Natural killer cell treated with Interleukin-12 subunit alpha and Interleukin-12 subunit beta and Interleukin-15 and Interleukin-18, amount 100 ng/mL, for 72 hours (primary cell): ENCODE data around the gene CPNE4. TPM values are rescaled to one million over a fixed set of nuclear protein-coding genes. Genes with fewer than 3 reads are reported as not detected.

Experiments
- ATAC-seq, 2 donors: fragments of 150-1000 bp; cut with Tn5 transposase in 1 of 2; sonication (Bioruptor Pico), chemical (Tn5 transposase) in 1 of 2; 2 replicates each; pipeline ENCODE4 v1.10.0; 2021
- DNase-seq: peaks from one replicate; pipeline ENCODE4 v3.0.0; 2022; ENCODE audit warnings: low spot score
- H3K27ac Mint-ChIP-seq, 2 donors: 1 replicate in 1 of 2; 2 replicates in 1 of 2; pipeline ENCODE4 v1.8.0; 2022; ENCODE audit warnings: mixed read lengths in 2 of 2, mild to moderate bottlenecking in 1 of 2, moderate library complexity in 1 of 2
- H3K27me3 Mint-ChIP-seq, 2 donors: 1 replicate in 1 of 2; 2 replicates in 1 of 2; pipeline ENCODE4 v1.8.0; 2022; ENCODE audit warnings: mixed read lengths in 2 of 2
- H3K36me3 Mint-ChIP-seq: one replicate; pipeline ENCODE4 v1.8.0; 2022; ENCODE audit warnings: mixed read lengths
- H3K4me1 Mint-ChIP-seq, 2 donors: 1 replicate in 1 of 2; 2 replicates in 1 of 2; pipeline ENCODE4 v1.8.0; 2022; ENCODE audit warnings: low read depth in 2 of 2, mixed read lengths in 2 of 2, mild to moderate bottlenecking in 1 of 2
- H3K4me3 Mint-ChIP-seq: one replicate; pipeline ENCODE4 v1.8.0; 2022; ENCODE audit warnings: mixed read lengths
- H3K9me3 Mint-ChIP-seq: 2 replicates; pipeline ENCODE4 v1.8.0; 2022; ENCODE audit warnings: mixed read lengths
- total RNA-seq, 2 donors: library from RNA; stranded (reverse); gene quantifications; one replicate each; pipeline ENCODE4 v1.2.3, GENCODE V29; 2022

Gene CPNE4
- total RNA-seq, 2 donors from 2014 or later: not detected

- H3K4me3 Mint-ChIP-seq: no peak overlapping the region
- DNase-seq: no peak
- no peak overlapping the region for H3K27ac Mint-ChIP-seq
- H3K4me1 Mint-ChIP-seq: no peaks in the 10 kb centered on the region
- peaks cover 9% of the 10 kb centered on the region for H3K9me3 Mint-ChIP-seq
- H3K36me3 Mint-ChIP-seq: no peaks in the 10 kb centered on the region
- ATAC-seq: no peak
- H3K27me3 Mint-ChIP-seq: peaks cover 2 to 33% of the 10 kb centered on the region in 2 donors
Observed at GRCh38 chr3:131658115-131658514, 376.7 kb downstream of the CPNE4 start.

- Mint-ChIP-seq H3K4me1 (no peaks in the 10 kb centered on the region), H3K27ac (no peak overlapping the region), H3K4me3 (no peak overlapping the region), H3K9me3 (peaks cover 1% of the 10 kb centered on the region), H3K36me3 (no peaks in the 10 kb centered on the region), H3K27me3 (peaks cover 0 to 17% of the 10 kb centered on the region in 2 donors)
- DNase-seq (no peak), ATAC-seq (no peak)
Observed at GRCh38 chr3:131655070-131655690, 379.6 kb downstream of the CPNE4 start.

GRCh38 chr3:131645638-131646037 is 389.2 kb downstream of the CPNE4 start:
- ATAC-seq (no peak), DNase-seq (no peak)
- H3K4me3 Mint-ChIP-seq: no peak overlapping the region
- H3K27ac Mint-ChIP-seq: no peak overlapping the region
- no peaks in the 10 kb centered on the region for H3K27me3 Mint-ChIP-seq
- no peaks in the 10 kb centered on the region for H3K36me3 Mint-ChIP-seq
- H3K4me1 Mint-ChIP-seq: no peaks in the 10 kb centered on the region
- peaks cover 3% of the 10 kb centered on the region for H3K9me3 Mint-ChIP-seq

GRCh38 chr3:131636266-131636775 is 398.5 kb downstream of the CPNE4 start:
- H3K4me3 Mint-ChIP-seq: no peak overlapping the region
- no peak for ATAC-seq
- DNase-seq: no peak
- peaks cover 6% of the 10 kb centered on the region for H3K9me3 Mint-ChIP-seq
- H3K36me3 Mint-ChIP-seq: no peaks in the 10 kb centered on the region
- no peaks in the 10 kb centered on the region for H3K4me1 Mint-ChIP-seq
- H3K27me3 Mint-ChIP-seq: peaks cover 9 to 29% of the 10 kb centered on the region in 2 donors
- H3K27ac Mint-ChIP-seq: no peak overlapping the region

GRCh38 chr3:131630807-131631206 is 404.0 kb downstream of the CPNE4 start:
- no peaks in the 10 kb centered on the region for H3K36me3 Mint-ChIP-seq
- H3K9me3 Mint-ChIP-seq: no peaks in the 10 kb centered on the region
- H3K27me3 Mint-ChIP-seq: peaks cover 9 to 21% of the 10 kb centered on the region in 2 donors
- H3K4me1 Mint-ChIP-seq: no peaks in the 10 kb centered on the region
- no peak overlapping the region for H3K27ac Mint-ChIP-seq
- ATAC-seq: no peak
- H3K4me3 Mint-ChIP-seq: no peak overlapping the region
- no peak for DNase-seq

GRCh38 chr3:131630097-131630496 is 404.7 kb downstream of the CPNE4 start:
- Mint-ChIP-seq H3K9me3 (no peaks in the 10 kb centered on the region), H3K4me1 (no peaks in the 10 kb centered on the region), H3K4me3 (no peak overlapping the region), H3K36me3 (no peaks in the 10 kb centered on the region), H3K27ac (peak overlapping the region in 1 of 2 donors; percentile 7), H3K27me3 (peaks cover 9 to 21% of the 10 kb centered on the region in 2 donors)
- ATAC-seq: peak in 1 of 2 donors; percentile 61
- no peak for DNase-seq

- ATAC-seq (no peak), DNase-seq (no peak)
- Mint-ChIP-seq H3K9me3 (no peaks in the 10 kb centered on the region), H3K27ac (no peak overlapping the region), H3K4me3 (no peak overlapping the region), H3K4me1 (no peaks in the 10 kb centered on the region), H3K36me3 (no peaks in the 10 kb centered on the region), H3K27me3 (peaks cover 9 to 14% of the 10 kb centered on the region in 2 donors)
Observed at GRCh38 chr3:131623431-131623830, 411.4 kb downstream of the CPNE4 start.

GRCh38 chr3:131622726-131623125 is 412.1 kb downstream of the CPNE4 start:
- DNase-seq (no peak), ATAC-seq (no peak)
- no peak overlapping the region for H3K4me3 Mint-ChIP-seq
- no peak overlapping the region for H3K27ac Mint-ChIP-seq
- H3K36me3 Mint-ChIP-seq: no peaks in the 10 kb centered on the region
- H3K27me3 Mint-ChIP-seq: peaks cover 12 to 18% of the 10 kb centered on the region in 2 donors
- no peaks in the 10 kb centered on the region for H3K9me3 Mint-ChIP-seq
- no peaks in the 10 kb centered on the region for H3K4me1 Mint-ChIP-seq

GRCh38 chr3:131620977-131621376 is 413.8 kb downstream of the CPNE4 start:
- Mint-ChIP-seq H3K9me3 (no peaks in the 10 kb centered on the region), H3K27ac (no peak overlapping the region), H3K4me1 (no peaks in the 10 kb centered on the region), H3K4me3 (no peak overlapping the region), H3K27me3 (peaks cover 15 to 16% of the 10 kb centered on the region in 2 donors), H3K36me3 (no peaks in the 10 kb centered on the region)
- DNase-seq: no peak
- ATAC-seq: no peak

- no peak overlapping the region for H3K4me3 Mint-ChIP-seq
- H3K9me3 Mint-ChIP-seq: no peaks in the 10 kb centered on the region
- no peak overlapping the region for H3K27ac Mint-ChIP-seq
- DNase-seq (no peak), ATAC-seq (no peak)
- H3K4me1 Mint-ChIP-seq: no peaks in the 10 kb centered on the region
- H3K36me3 Mint-ChIP-seq: no peaks in the 10 kb centered on the region
- H3K27me3 Mint-ChIP-seq: peaks cover 15 to 19% of the 10 kb centered on the region in 2 donors
Observed at GRCh38 chr3:131619821-131620220, 415.0 kb downstream of the CPNE4 start.

GRCh38 chr3:131616719-131617118 is 418.1 kb downstream of the CPNE4 start:
- ATAC-seq (no peak), DNase-seq (no peak)
- Mint-ChIP-seq H3K4me3 (no peak overlapping the region), H3K27ac (no peak overlapping the region), H3K4me1 (no peaks in the 10 kb centered on the region), H3K9me3 (peaks cover 6% of the 10 kb centered on the region), H3K36me3 (no peaks in the 10 kb centered on the region), H3K27me3 (peaks cover 25 to 29% of the 10 kb centered on the region in 2 donors)

- no peaks in the 10 kb centered on the region for H3K36me3 Mint-ChIP-seq
- H3K4me1 Mint-ChIP-seq: no peaks in the 10 kb centered on the region
- ATAC-seq: no peak
- no peak overlapping the region for H3K27ac Mint-ChIP-seq
- peaks cover 30% of the 10 kb centered on the region in 2 donors for H3K27me3 Mint-ChIP-seq
- DNase-seq: no peak
- H3K4me3 Mint-ChIP-seq: no peak overlapping the region
- peaks cover 9% of the 10 kb centered on the region for H3K9me3 Mint-ChIP-seq
Observed at GRCh38 chr3:131612745-131613144, 422.1 kb downstream of the CPNE4 start.

- H3K4me1 Mint-ChIP-seq: no peaks in the 10 kb centered on the region
- ATAC-seq: no peak
- no peak overlapping the region for H3K4me3 Mint-ChIP-seq
- peaks cover 9% of the 10 kb centered on the region for H3K9me3 Mint-ChIP-seq
- no peak overlapping the region for H3K27ac Mint-ChIP-seq
- DNase-seq: no peak
- H3K27me3 Mint-ChIP-seq: peaks cover 23 to 34% of the 10 kb centered on the region in 2 donors
- no peaks in the 10 kb centered on the region for H3K36me3 Mint-ChIP-seq
Observed at GRCh38 chr3:131610174-131610573, 424.6 kb downstream of the CPNE4 start.

- Mint-ChIP-seq H3K27me3 (peaks cover 18 to 28% of the 10 kb centered on the region in 2 donors), H3K27ac (no peak overlapping the region), H3K4me1 (no peaks in the 10 kb centered on the region), H3K36me3 (no peaks in the 10 kb centered on the region), H3K9me3 (peaks cover 9% of the 10 kb centered on the region), H3K4me3 (no peak overlapping the region)
- ATAC-seq (no peak), DNase-seq (no peak)
Observed at GRCh38 chr3:131608741-131609140, 426.1 kb downstream of the CPNE4 start.

GRCh38 chr3:131608296-131608695 is 426.5 kb downstream of the CPNE4 start:
- Mint-ChIP-seq H3K9me3 (peaks cover 9% of the 10 kb centered on the region), H3K27me3 (peaks cover 18 to 28% of the 10 kb centered on the region in 2 donors), H3K4me1 (no peaks in the 10 kb centered on the region)

More at GRCh38 chr3:131608296-131608695, 426.5 kb downstream of the CPNE4 start:
- H3K36me3 Mint-ChIP-seq: no peaks in the 10 kb centered on the region
- H3K4me3 Mint-ChIP-seq: no peak overlapping the region
- ATAC-seq (no peak), DNase-seq (no peak)
- H3K27ac Mint-ChIP-seq: no peak overlapping the region
